Renal pelvis (tissue), 4 donors: ENCODE data around the gene NTRK2. TPM values are rescaled to one million over a fixed set of nuclear protein-coding genes. Genes with fewer than 3 reads are reported as not detected.

Source experiments
- DNase-seq: peaks from one replicate; pipeline ENCODE4 v3.0.0-alpha.2; 2013
- polyA plus RNA-seq, 3 donors: library from polyadenylated mRNA; unstranded; fragments of 120-200 nt; gene quantifications; one replicate each; pipeline ENCODE4 v1.2.1, GENCODE V29; 2013; ENCODE audit not compliant: insufficient read length in 3 of 3

Gene NTRK2
- polyA plus RNA-seq, 3 donors: 81.1 to 111 (median 97.1) TPM

GRCh38 chr9:84671586-84672521 is 2.3 kb downstream of the NTRK2 start:
- no peak for DNase-seq

DNA sequence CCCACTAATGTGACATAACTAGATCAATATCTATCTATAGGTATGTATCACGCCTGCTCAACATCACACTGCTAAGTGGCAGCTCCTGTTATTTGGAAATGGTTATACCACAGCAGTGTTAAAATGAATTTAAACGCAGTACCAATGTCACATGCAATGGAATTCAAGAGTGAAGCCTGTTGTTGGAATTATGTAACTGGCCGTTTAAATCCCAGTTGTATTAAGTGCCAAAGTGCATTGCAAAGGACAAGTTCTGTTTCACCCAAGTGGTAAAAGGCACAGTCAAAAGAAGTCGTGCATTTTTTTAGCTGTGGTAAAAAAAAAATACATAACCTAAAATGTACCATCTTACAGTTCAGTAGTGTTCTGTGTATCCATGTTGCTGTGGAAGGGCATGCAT is 4.3 kb downstream of the NTRK2 start:
- no peak for DNase-seq

DNA sequence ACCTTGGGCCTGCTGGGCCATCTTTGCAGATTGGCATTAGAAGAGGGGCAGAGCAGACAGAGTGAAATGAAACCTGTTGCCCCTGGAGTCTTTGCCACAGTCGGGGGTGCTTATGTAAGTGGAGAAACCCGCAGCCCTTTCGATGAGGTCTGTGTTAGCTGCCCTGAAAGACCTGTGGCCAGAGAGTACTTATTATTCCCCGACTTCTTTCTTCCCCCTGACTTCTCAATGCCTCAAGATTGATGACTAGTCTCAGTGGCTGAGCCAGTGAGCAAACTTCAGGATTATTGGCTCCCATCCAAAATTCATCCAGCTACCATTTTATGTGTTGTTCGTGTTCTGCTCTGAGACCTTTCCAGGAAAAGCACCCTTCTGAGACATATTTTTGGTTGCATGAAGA is 7.6 kb downstream of the NTRK2 start:
- DNase-seq: no peak

DNA sequence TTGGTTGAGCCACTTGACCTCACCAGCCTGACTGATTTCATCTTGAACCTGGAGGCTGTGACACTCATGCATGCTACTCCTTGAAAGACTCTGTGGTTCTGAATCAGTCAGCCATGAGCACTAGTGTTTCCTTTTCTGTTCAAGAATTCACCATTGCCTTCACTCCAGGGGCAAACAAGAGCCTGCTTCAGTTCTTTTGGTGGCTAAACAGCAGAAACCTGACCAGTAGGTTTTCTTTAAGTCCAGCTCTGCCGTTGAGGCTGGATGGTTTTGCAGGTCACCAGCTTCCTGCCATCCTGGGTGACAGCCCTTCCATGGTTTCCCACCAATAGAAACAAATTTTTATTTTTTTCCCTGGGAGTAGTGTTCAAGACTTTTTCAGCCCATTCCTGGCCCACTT is 10.0 kb downstream of the NTRK2 start:
- DNase-seq: no peak

DNA sequence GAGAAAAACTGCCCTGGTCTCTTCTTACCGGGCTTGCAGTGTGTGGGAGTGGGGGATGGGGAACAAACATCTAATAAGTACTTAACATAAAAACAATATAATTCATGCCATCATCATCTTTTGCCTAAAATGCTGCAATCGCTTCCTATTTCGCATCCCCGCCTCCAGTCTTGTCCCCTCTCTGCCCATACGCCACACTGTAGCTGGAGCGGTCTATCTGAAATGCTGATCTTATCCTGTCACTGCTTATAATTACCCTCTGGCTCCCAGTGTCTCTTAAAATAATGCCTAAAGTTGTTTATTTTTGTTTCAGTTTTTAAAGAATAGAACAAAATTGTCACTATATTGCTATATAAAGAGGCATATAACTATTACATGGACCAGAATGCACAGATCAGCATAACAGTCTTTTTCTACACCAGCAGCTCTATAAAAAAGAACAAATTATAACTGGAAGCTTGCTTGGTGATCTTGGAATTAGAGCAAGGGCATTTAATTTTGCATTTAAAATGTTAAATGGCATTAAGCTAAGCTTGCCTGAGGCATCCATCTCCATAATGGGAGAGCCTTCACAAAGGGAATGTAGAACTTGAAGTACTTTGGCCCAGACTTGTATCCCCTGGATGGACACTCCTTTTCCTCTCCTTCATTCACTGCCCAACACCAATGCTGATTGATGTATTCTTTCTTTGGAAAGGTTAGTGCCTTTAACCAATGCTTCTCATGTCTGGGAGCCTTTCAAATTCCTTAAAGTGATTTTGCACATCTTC is 12.2 kb downstream of the NTRK2 start:
- no peak for DNase-seq

DNA sequence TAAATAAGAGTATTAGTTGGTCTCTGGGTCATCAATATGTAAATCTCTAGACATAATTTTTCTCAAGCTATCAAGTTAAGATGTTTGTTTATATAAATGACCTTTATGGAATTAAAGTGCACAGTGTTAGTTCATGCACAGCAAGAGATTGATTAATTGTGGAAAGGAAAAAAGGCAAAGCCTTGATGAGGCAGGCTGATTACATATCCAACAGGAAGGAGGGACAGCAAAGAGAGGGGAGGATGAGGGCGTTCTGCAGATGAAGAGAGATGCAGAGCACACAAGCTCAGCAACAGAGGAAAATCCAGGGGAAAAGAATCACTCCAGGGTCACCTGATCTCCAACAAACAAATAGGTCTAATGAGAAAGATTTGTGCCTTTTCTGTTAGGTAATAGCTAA is 16.5 kb downstream of the NTRK2 start:
- no peak for DNase-seq

DNA sequence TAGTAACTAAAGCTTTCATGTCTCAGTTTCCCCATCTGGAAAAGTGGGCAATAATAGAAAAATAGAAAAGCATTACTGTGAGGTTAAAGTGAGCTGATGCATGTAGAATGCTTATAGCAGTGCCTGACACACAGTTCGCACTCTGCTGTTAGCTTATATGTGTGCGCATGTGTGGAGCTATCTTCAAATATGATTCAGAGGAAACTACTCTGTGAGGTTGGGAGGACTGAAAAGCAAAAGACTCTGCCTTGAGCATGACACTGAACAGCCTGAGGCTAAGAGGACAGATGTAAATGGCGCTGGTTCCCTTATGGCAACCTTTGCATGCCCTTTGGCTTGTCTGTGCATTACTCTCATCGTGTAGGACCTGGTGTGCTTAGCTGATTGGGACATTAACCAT is 19.4 kb downstream of the NTRK2 start:
- DNase-seq: no peak

GRCh38 chr9:84691634-84692033 is 22.1 kb downstream of the NTRK2 start:
- DNase-seq: no peak

GRCh38 chr9:84694248-84694647 is 24.7 kb downstream of the NTRK2 start:
- no peak for DNase-seq

DNA sequence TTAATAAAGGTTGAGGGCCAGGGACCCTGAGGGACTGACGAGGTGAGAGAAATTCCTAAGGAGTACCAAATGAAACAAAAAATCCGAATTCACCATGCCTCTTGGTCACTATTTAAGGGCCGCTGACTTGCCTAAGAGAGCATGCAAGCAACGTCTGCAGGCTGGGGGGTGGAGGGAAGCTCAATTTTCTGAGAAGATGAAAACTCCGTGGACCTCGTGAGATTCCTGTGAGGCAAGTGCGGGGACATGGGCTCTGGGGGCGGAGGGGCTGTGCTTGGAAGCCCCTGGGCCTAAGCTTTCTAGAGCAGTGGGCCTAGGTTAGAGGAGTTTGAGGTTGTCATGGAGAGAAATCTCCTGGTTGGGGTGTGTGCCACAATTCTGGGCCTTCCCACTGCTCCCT is 27.5 kb downstream of the NTRK2 start:
- no peak for DNase-seq

DNA sequence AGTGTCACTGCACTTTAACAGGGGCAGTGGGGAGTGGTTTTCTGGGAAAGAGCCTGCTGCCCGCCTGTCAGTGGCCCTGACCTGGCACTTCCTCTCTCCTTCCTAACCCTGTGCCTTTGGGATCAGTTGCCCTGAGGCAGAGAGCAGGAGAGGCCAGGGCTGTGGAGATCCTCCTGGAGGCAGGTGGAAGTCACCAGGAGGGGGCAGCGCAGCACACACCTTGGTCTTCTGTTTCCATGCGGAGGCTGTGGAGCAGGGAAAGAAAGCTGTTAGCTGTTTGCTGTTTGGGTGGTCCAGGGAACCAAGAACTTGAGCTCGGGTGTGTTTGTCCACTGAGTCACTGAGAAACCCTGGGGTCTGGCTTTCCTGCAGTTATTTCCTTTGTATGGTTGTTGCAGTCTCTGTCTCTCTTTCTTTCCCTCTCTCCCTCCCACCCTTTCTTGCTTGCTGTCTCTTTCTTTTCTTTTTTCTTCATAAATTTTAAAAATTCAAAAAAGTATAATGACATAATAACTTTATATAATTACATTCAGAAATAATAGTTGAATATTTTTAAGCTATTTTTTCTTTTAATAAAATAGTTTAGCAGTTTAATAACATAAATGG is 28.1 kb downstream of the NTRK2 start:
- DNase-seq: peak; percentile 59

DNA sequence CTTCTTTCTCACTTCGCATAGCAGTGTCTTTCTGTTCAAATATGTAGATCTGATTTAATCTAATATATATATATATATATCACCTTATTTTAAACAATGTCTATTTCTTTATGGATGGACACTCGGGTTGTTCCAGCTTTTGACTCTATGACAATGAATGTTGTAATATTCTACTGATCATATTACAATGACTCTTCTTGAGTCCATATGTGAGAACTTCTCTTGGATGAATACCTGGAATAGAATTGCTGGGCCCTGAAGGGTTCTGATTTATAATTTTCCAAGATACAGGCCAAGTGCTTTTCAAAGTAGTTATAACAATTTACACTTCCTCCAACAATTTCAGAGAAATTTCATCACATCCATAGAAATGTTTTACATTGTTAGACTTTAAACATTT is 28.8 kb downstream of the NTRK2 start:
- no peak for DNase-seq

- DNase-seq: no peak
Observed at GRCh38 chr9:84699984-84700383, 30.5 kb downstream of the NTRK2 start.

DNA sequence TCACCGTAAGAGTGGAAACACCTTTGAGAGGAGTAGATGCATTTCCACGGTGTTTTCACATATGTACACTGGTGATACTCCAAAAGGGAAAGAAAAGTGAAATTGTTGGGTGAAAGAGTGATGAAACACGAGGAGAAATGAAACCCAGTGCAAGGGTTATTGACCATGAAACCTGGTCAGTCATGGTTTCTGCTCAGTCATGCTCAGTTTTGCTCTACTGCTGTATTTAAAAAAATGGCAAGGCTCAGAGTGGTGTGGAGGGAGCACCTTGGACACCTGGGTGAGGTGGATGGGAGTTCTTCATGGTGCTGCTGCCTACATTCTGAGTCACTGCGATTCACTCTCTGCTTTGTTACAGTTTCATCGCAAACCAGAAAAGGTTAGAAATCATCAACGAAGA is 32.3 kb downstream of the NTRK2 start:
- no peak for DNase-seq

GRCh38 chr9:84702471-84702870 is 32.9 kb downstream of the NTRK2 start:
- DNase-seq: no peak

- peak; percentile 74 for DNase-seq
Observed at GRCh38 chr9:84703793-84704192, 34.3 kb downstream of the NTRK2 start.

DNA sequence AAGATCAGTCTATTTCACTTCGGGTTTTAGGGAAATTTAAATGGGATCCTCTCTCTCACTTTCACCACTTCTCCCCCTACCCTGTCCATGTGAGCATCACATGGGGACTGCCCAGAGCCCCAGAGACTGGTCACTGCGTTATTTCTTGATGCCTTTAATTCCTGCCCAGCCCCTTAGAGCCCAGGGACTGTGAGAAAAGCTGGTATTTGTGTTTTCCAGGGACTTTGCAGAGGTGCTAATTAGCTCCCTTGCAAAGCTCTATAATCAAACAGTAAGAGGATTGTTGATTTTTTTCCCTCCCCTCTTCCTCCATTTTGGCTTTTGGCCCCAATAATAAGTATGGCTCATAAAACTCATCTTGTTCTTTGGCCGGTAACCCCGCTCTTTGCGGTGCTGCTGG is 35.6 kb downstream of the NTRK2 start:
- DNase-seq: no peak

DNA sequence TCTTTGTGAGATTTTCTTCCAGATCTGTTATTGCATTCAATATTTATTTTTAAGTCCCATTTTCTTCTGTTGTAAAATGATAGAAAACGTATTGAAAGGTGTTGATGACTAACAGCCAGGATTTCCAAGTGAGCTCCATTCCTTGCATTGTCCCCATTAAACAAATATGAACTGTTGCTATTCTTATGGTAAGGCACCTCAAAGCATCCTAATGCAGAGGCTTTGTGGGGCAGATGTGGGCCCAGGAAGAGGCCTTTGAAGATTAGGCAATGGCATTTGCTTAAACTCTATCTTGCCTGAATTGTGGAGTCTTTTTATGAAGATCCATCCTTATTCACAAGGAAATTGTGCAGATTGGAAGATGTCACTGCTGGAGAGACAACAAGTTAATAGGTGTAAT is 38.9 kb downstream of the NTRK2 start:
- DNase-seq: no peak

GRCh38 chr9:84709056-84709455 is 39.5 kb downstream of the NTRK2 start:
- DNase-seq: no peak

DNA sequence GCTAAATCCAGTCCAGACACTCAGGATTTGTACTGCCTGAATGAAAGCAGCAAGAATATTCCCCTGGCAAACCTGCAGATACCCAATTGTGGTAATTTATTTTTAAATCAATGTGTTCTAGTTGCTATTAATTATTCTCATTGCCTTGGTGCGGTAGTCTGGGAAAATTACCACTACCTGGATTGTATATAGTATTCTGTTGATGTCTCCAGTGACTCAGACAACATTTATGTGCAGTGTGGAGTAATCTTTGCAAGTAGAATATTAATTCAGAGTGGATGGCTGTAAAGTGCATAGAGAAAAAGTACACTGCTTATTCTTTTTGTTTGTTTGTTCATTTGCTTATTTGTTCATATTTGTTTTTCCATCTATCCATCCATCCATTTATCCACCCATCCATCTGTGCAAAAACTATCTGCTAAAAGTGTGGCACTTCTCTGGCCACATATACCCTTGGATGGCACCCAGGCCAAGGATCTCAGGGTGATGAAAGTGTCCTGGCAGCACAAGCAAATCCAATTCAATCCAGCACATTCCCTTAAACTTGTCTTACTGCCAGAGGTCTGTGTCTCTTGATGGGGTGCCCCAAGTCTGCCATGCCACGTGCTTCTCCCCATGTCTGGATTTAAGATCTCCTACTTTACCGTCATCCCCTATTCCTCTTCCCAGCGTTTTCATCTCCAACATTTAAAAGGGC is 41.3 kb downstream of the NTRK2 start:
- DNase-seq: no peak

GRCh38 chr9:84711398-84711777 is 41.9 kb downstream of the NTRK2 start:
- no peak for DNase-seq

- DNase-seq: no peak
Observed at GRCh38 chr9:84711936-84712335, 42.4 kb downstream of the NTRK2 start.
